ENCODE results near the gene INVS. TPM values are rescaled to one million over a fixed set of nuclear protein-coding genes. Genes with fewer than 3 reads are reported as not detected.

The INVS gene
- total RNA-seq, 4 donors from 2014 or later, result 21.0 to 47.8 (median 31.6) TPM

DNA sequence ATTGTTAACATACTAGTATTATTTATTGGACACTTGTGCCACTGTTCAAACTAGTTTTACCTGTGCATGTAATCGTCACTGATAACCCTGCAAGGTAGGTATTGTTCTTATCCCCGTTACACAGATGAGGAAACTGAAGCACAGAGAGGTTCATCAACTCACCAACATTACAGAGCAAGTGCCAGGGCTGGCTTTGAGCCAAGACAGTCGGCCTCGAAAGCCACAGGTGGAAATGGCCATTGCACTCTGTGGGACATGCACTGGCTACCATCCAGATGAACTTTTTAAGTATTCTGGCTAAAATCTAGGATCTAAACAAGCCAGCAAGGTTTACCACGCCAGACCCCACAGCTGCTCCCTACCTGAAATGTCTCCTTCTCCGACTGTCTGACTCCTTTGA is 195.8 kb downstream of the INVS start:
- intact Hi-C loops (cut with DNase I; ENCODE audit: low total_unique reads), result no loop called here
- in situ Hi-C loops (cut with MboI; ENCODE audit: low pct_ligation_motif_present in 1 of 4, low pct_unique_long_range_greater_than_20kb in 1 of 4, low sequenced_read_pairs in 3 of 4), result no loop called here
- Histone ChIP-seq H3K36me3 (peaks cover 0 to 22% (median 0%) of the 10 kb centered on the region in 4 donors), H3K4me1 (no peaks in the 10 kb centered on the region), H3K27ac (no peak overlapping the region), H3K4me3 (no peak overlapping the region), H3K9me3 (no peaks in the 10 kb centered on the region), H3K27me3 (no peaks in the 10 kb centered on the region)
- TF ChIP-seq EP300 (IDR thresholded peaks at IDR 0.05; ENCODE audit: low read depth), result no peak
- no peak for TF ChIP-seq POLR2A (IDR thresholded peaks at IDR 0.05)
- TF ChIP-seq, protein P1, sequence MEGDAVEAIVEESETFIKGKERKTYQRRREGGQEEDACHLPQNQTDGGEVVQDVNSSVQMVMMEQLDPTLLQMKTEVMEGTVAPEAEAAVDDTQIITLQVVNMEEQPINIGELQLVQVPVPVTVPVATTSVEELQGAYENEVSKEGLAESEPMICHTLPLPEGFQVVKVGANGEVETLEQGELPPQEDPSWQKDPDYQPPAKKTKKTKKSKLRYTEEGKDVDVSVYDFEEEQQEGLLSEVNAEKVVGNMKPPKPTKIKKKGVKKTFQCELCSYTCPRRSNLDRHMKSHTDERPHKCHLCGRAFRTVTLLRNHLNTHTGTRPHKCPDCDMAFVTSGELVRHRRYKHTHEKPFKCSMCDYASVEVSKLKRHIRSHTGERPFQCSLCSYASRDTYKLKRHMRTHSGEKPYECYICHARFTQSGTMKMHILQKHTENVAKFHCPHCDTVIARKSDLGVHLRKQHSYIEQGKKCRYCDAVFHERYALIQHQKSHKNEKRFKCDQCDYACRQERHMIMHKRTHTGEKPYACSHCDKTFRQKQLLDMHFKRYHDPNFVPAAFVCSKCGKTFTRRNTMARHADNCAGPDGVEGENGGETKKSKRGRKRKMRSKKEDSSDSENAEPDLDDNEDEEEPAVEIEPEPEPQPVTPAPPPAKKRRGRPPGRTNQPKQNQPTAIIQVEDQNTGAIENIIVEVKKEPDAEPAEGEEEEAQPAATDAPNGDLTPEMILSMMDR (IDR thresholded peaks at IDR 0.05), result no peak
- no peak for TF ChIP-seq POLR2AphosphoS5 (IDR thresholded peaks at IDR 0.05)
- DNase-seq, result no peak
- 70 to 71% methylated on average over 4 to 6 of the region's 6 CpGs for WGBS, 2 donors (ENCODE audit: low coverage in 1 of 2)

- 60 to 76% methylated on average over 1 to 2 of the region's 2 CpGs for WGBS, 2 donors (ENCODE audit: low coverage in 1 of 2)
- no peaks in the 10 kb centered on the region for H3K27me3 ChIP-seq
- no peaks in the 10 kb centered on the region for H3K4me1 ChIP-seq
- intact Hi-C loops (cut with DNase I; ENCODE audit: low total_unique reads) (no loop called here), in situ Hi-C loops (cut with MboI; ENCODE audit: low pct_ligation_motif_present in 1 of 4, low pct_unique_long_range_greater_than_20kb in 1 of 4, low sequenced_read_pairs in 3 of 4) (no loop called here)
- no peak overlapping the region for H3K27ac ChIP-seq
- TF ChIP-seq POLR2AphosphoS5 (IDR thresholded peaks at IDR 0.05) (no peak), EP300 (IDR thresholded peaks at IDR 0.05; ENCODE audit: low read depth) (no peak), POLR2A (IDR thresholded peaks at IDR 0.05) (no peak)
- TF ChIP-seq, protein P1 (IDR thresholded peaks at IDR 0.05), result no peak
- no peaks in the 10 kb centered on the region for H3K9me3 ChIP-seq
- H3K36me3 ChIP-seq, result peaks cover 0 to 24% (median 0%) of the 10 kb centered on the region in 4 donors
- no peak overlapping the region for H3K4me3 ChIP-seq
- no peak for DNase-seq
These were observed 196.2 kb downstream of the INVS start for GRCh38 chr9:100295240-100295639.

GRCh38 chr9:100296407-100296806 is 197.4 kb downstream of the INVS start:
- intact Hi-C loops (cut with DNase I; ENCODE audit: low total_unique reads) (no loop called here), in situ Hi-C loops (cut with MboI; ENCODE audit: low pct_ligation_motif_present in 1 of 4, low pct_unique_long_range_greater_than_20kb in 1 of 4, low sequenced_read_pairs in 3 of 4) (no loop called here)
- no peaks in the 10 kb centered on the region for H3K4me1 ChIP-seq
- H3K36me3 ChIP-seq, result peaks cover 0 to 24% (median 3%) of the 10 kb centered on the region in 4 donors
- WGBS, 2 donors (ENCODE audit: low coverage in 1 of 2), result 86 to 94% methylated on average over 4 of the region's 4 CpGs
- H3K27ac ChIP-seq, result no peak overlapping the region
- H3K4me3 ChIP-seq, result no peak overlapping the region
- DNase-seq, result no peak
- H3K9me3 ChIP-seq, result no peaks in the 10 kb centered on the region
- TF ChIP-seq, protein P1 (IDR thresholded peaks at IDR 0.05), result no peak
- TF ChIP-seq POLR2AphosphoS5 (IDR thresholded peaks at IDR 0.05), result no peak
- no peak for TF ChIP-seq POLR2A (IDR thresholded peaks at IDR 0.05)
- no peaks in the 10 kb centered on the region for H3K27me3 ChIP-seq

DNA sequence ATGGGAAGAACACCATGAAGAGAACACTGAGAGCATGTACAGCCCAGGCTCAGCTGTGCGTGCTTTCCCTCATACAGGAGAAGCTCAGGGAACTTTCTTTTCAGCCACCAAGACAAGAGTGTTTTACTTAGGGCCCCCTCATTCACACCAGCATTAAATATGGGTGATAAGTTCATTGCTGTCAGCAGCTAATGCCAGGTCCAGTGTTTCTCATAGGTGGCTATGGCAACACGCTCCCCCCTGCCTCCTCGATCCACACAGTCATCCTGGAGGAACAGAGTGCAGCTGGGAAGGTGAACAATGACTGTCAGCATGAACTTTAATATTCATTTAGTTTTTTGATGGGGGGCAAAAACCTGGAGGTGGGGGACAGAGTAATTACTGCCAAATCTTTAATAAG is 199.3 kb downstream of the INVS start:
- 98 to 100% methylated on average over 1 to 3 of the region's 3 CpGs for WGBS, 2 donors (ENCODE audit: low coverage in 1 of 2)
- H3K36me3 ChIP-seq, result peaks cover 0 to 31% (median 7%) of the 10 kb centered on the region in 4 donors
- intact Hi-C loops (cut with DNase I; ENCODE audit: low total_unique reads) (no loop called here), in situ Hi-C loops (cut with MboI; ENCODE audit: low pct_ligation_motif_present in 1 of 4, low pct_unique_long_range_greater_than_20kb in 1 of 4, low sequenced_read_pairs in 3 of 4) (no loop called here)
- TF ChIP-seq EP300 (IDR thresholded peaks at IDR 0.05; ENCODE audit: low read depth) (no peak), POLR2AphosphoS5 (IDR thresholded peaks at IDR 0.05) (no peak), POLR2A (IDR thresholded peaks at IDR 0.05) (no peak)
- TF ChIP-seq, protein P1 (IDR thresholded peaks at IDR 0.05), result no peak
- H3K4me3 ChIP-seq, result no peak overlapping the region
- no peak for DNase-seq
- no peak overlapping the region for H3K27ac ChIP-seq
- no peaks in the 10 kb centered on the region for H3K4me1 ChIP-seq
- no peaks in the 10 kb centered on the region for H3K27me3 ChIP-seq
- H3K9me3 ChIP-seq, result no peaks in the 10 kb centered on the region
